ENCODE results near the gene DES. TPM values are rescaled to one million over a fixed set of nuclear protein-coding genes. Genes with fewer than 3 reads are reported as not detected.
A peak's percentile ranks its signal among the peaks of the same experiment; 100 is the strongest.

The DES gene
- total RNA-seq: 10 to 100 TPM; 23.9 to 88.7 TPM
- 100 to 1,000 TPM in 1 of 2 donors, 10 to 100 TPM in 1; 27.2 to 108 TPM for polyA plus RNA-seq
- long read RNA-seq, donor 1, transcript DES-201 (9 exons, 2,248 nt): major isoform, 8 of 20 reads
- long read RNA-seq, donor 1, partial matches to known transcripts: 11 of 20 reads
- long read RNA-seq, donor 1, other reads (novel, unspliced or antisense): 0 of 20 reads
- long read RNA-seq, donor 2, partial matches to known transcripts: 0 of 2 reads
- long read RNA-seq, donor 2, other reads (novel, unspliced or antisense): 0 of 2 reads
- long read RNA-seq, donor 3, partial matches to known transcripts: 5 of 8 reads
- long read RNA-seq, donor 3, other reads (novel, unspliced or antisense): 0 of 8 reads
- long read RNA-seq, donor 4, partial matches to known transcripts: 6 of 11 reads
- long read RNA-seq, donor 4, other reads (novel, unspliced or antisense): 0 of 11 reads
- long read RNA-seq, donor 5, transcript DES-201 (9 exons, 2,248 nt): major isoform, 6 of 11 reads
- long read RNA-seq, donor 5, partial matches to known transcripts: 5 of 11 reads
- long read RNA-seq, donor 5, other reads (novel, unspliced or antisense): 0 of 11 reads

GRCh38 chr2:219418155-219419011 is at the start of gene DES:
DES (plus strand) TSS chr2:219418377; CDS start chr2:219418463, 86 bp downstream.
- ATAC-seq (ENCODE audit: insufficient read depth, low FRiP score): no peak

DNA sequence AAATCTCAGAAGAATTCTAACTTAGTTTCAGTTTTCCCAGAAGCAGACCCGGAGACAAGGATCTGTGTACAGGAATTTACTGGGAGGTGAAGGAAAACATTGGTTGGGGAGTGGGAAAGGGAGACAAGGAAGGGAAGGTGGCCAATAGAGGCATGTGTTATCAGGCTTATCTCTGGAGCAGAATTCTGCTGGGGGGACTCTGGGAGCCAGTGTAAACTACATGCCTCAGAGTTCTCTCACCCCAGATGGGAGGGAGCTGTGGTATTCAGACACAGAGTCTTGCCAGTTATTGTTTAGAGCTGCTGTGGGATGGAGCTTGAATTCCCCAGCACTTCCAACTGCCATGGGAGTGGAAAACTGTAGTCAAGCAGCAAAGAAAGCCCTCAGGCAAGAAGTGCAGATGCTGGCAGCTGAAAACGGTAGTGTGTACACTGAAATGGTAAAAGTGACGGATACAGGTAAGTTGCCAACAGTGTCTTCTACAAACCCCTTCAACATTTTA is 49.4 kb upstream of the DES start:
- peaks cover 2 to 5% (median 3%) of the 10 kb centered on the region in 4 donors for H3K36me3 ChIP-seq (ENCODE audit: control insufficient read depth in 4 of 4, insufficient read depth in 4 of 4, low read length in 4 of 4)
- no peaks in the 10 kb centered on the region for H3K27me3 ChIP-seq (ENCODE audit: control insufficient read depth in 3 of 3, insufficient read depth in 3 of 3, low read length in 2 of 3)
- peaks cover 0 to 20% (median 6%) of the 10 kb centered on the region in 5 donors for H3K4me1 ChIP-seq (ENCODE audit: control insufficient read depth in 5 of 5, insufficient read depth in 5 of 5, low read length in 5 of 5)
- TF ChIP-seq, protein P1, sequence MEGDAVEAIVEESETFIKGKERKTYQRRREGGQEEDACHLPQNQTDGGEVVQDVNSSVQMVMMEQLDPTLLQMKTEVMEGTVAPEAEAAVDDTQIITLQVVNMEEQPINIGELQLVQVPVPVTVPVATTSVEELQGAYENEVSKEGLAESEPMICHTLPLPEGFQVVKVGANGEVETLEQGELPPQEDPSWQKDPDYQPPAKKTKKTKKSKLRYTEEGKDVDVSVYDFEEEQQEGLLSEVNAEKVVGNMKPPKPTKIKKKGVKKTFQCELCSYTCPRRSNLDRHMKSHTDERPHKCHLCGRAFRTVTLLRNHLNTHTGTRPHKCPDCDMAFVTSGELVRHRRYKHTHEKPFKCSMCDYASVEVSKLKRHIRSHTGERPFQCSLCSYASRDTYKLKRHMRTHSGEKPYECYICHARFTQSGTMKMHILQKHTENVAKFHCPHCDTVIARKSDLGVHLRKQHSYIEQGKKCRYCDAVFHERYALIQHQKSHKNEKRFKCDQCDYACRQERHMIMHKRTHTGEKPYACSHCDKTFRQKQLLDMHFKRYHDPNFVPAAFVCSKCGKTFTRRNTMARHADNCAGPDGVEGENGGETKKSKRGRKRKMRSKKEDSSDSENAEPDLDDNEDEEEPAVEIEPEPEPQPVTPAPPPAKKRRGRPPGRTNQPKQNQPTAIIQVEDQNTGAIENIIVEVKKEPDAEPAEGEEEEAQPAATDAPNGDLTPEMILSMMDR (IDR thresholded peaks at IDR 0.05; ENCODE audit: control extremely low read depth, extremely low read depth): no peak
- WGBS, 2 donors: 41 to 51% methylated on average over 3 of the region's 3 CpGs
- peak overlapping the region; percentile 3 to 46 for H3K27ac ChIP-seq (ENCODE audit: low read depth in 1 of 2, low read length in 1 of 2)
- DNase-seq (peak; percentile 80 to 90 (median 89)), ATAC-seq (ENCODE audit: insufficient read depth, low FRiP score) (peak; percentile 49)
- H3K9ac ChIP-seq (ENCODE audit: insufficient read depth in 1 of 2, low read length in 2 of 2): peak overlapping the region in 1 of 2 donors; percentile 73
- H3K4me3 ChIP-seq: no peak overlapping the region
- no peaks in the 10 kb centered on the region for H3K9me3 ChIP-seq (ENCODE audit: control insufficient read depth in 4 of 4, insufficient read depth in 3 of 4, low read length in 3 of 4)

More at GRCh38 chr2:219418155-219419011, at the start of gene DES:
- TF ChIP-seq, protein P1 (IDR thresholded peaks at IDR 0.05; ENCODE audit: control extremely low read depth, extremely low read depth): no peak
- peaks cover 0 to 12% (median 9%) of the 10 kb centered on the region in 5 donors for H3K4me1 ChIP-seq (ENCODE audit: control insufficient read depth in 5 of 5, insufficient read depth in 5 of 5, low read length in 5 of 5)
- no peaks in the 10 kb centered on the region for H3K36me3 ChIP-seq (ENCODE audit: control insufficient read depth in 4 of 4, insufficient read depth in 4 of 4, low read length in 4 of 4)
- DNase-seq: peak; percentile 71 to 79 (median 78)
- H3K4me3 ChIP-seq: peak within 1 kb of the TSS; percentile 5
- 8 to 10% methylated on average over 74 to 98 of the region's 98 CpGs for WGBS, 2 donors
- H3K9me3 ChIP-seq (ENCODE audit: control insufficient read depth in 4 of 4, insufficient read depth in 3 of 4, low read length in 3 of 4): no peaks in the 10 kb centered on the region
- H3K27me3 ChIP-seq (ENCODE audit: control insufficient read depth in 3 of 3, insufficient read depth in 3 of 3, low read length in 2 of 3): peaks cover 0 to 19% (median 0%) of the 10 kb centered on the region in 3 donors
- H3K9ac ChIP-seq (ENCODE audit: insufficient read depth in 1 of 2, low read length in 2 of 2): no peak within 1 kb of the TSS
- peak within 1 kb of the TSS in 1 of 2 donors; percentile 95 for H3K27ac ChIP-seq (ENCODE audit: low read depth in 1 of 2, low read length in 1 of 2)

- peaks cover 0 to 20% (median 6%) of the 10 kb centered on the region in 5 donors for H3K4me1 ChIP-seq (ENCODE audit: control insufficient read depth in 5 of 5, insufficient read depth in 5 of 5, low read length in 5 of 5)
- DNase-seq: peak; percentile 86 to 92 (median 92)
- no peaks in the 10 kb centered on the region for H3K27me3 ChIP-seq (ENCODE audit: control insufficient read depth in 3 of 3, insufficient read depth in 3 of 3, low read length in 2 of 3)
- TF ChIP-seq, protein P1 (IDR thresholded peaks at IDR 0.05; ENCODE audit: control extremely low read depth, extremely low read depth): no peak
- peak overlapping the region in 1 of 2 donors; percentile 73 for H3K9ac ChIP-seq (ENCODE audit: insufficient read depth in 1 of 2, low read length in 2 of 2)
- no peak overlapping the region for H3K27ac ChIP-seq (ENCODE audit: low read depth in 1 of 2, low read length in 1 of 2)
- WGBS, 2 donors: 18 to 44% methylated on average over 2 of the region's 2 CpGs
- ATAC-seq (ENCODE audit: insufficient read depth, low FRiP score): no peak
- peaks cover 5 to 12% (median 8%) of the 10 kb centered on the region in 4 donors for H3K36me3 ChIP-seq (ENCODE audit: control insufficient read depth in 4 of 4, insufficient read depth in 4 of 4, low read length in 4 of 4)
- H3K9me3 ChIP-seq (ENCODE audit: control insufficient read depth in 4 of 4, insufficient read depth in 3 of 4, low read length in 3 of 4): no peaks in the 10 kb centered on the region
- H3K4me3 ChIP-seq: no peak overlapping the region
Measured at GRCh38 chr2:219369447-219369861, 48.7 kb upstream of the DES start.

All from lung (tissue), 16 donors.